OCI-LY1 (cell line): ENCODE results near the gene EIPR1.

Source experiments
- H2AFZ ChIP-seq: fragments of 200-600 bp; sonication (generic), shearing (Covaris generic); 2 replicates; pipeline ENCODE4 v1.6.0; 2014; ENCODE audit warnings: antibody characterized with exemption, mild to moderate bottlenecking, low read length
- H3F3A ChIP-seq: fragments of 200-600 bp; sonication (generic), shearing (Covaris generic); 2 replicates; pipeline ENCODE4 v1.6.0; 2014; ENCODE audit warnings: mild to moderate bottlenecking, antibody characterized with exemption, low read length, moderate library complexity; ENCODE audit not compliant: insufficient read depth
- H3K27ac ChIP-seq: fragments of 200-600 bp; sonication (generic); 2 replicates; pipeline ENCODE4 v1.5.1; 2014; ENCODE audit warnings: low read length, mixed run types, mild to moderate bottlenecking, low read depth; ENCODE audit not compliant: poor library complexity, severe bottlenecking
- H3K27me3 ChIP-seq: fragments of 200-600 bp; sonication (generic); 2 replicates; pipeline ENCODE4 v1.6.0; 2014; ENCODE audit warnings: antibody characterized with exemption, mild to moderate bottlenecking, low read length, moderate library complexity; ENCODE audit not compliant: insufficient read depth
- H3K36me3 ChIP-seq: fragments of 200-600 bp; sonication (generic); 2 replicates; pipeline ENCODE4 v1.6.1; 2014; ENCODE audit warnings: mild to moderate bottlenecking, antibody characterized with exemption, low read length, moderate library complexity, mixed read lengths; ENCODE audit not compliant: insufficient read depth
- H3K4me1 ChIP-seq: fragments of 200-600 bp; sonication (generic); 2 replicates; pipeline ENCODE4 v1.5.1; 2014; ENCODE audit warnings: mild to moderate bottlenecking, low read length, moderate library complexity; ENCODE audit not compliant: insufficient read depth, severe bottlenecking
- H3K4me2 ChIP-seq: fragments of 200-600 bp; sonication (generic), shearing (Covaris generic); 2 replicates; pipeline ENCODE4 v1.6.1; 2014; ENCODE audit warnings: low read length
- H3K4me3 ChIP-seq: fragments of 200-600 bp; sonication (generic); 2 replicates; pipeline ENCODE4 v1.5.1; 2014; ENCODE audit warnings: low read length, low read depth, mild to moderate bottlenecking, mixed read lengths; ENCODE audit not compliant: poor library complexity, severe bottlenecking
- H3K79me2 ChIP-seq: fragments of 200-600 bp; shearing (Covaris generic); 2 replicates; pipeline ENCODE4 v1.6.1; 2016; ENCODE audit warnings: mixed run types, low read length, mixed read lengths; ENCODE audit not compliant: insufficient read depth
- H3K9ac ChIP-seq: fragments of 200-600 bp; sonication (generic), shearing (Covaris generic); 2 replicates; pipeline ENCODE4 v1.6.1; 2014; ENCODE audit warnings: mild to moderate bottlenecking, low read length, mixed read lengths
- H3K9me2 ChIP-seq: fragments of 200-600 bp; sonication (generic), shearing (Covaris generic); 2 replicates; pipeline ENCODE4 v1.6.1; 2014; ENCODE audit warnings: low read depth, mild to moderate bottlenecking, low read length, mixed read lengths
- H3K9me3 ChIP-seq: fragments of 200-600 bp; shearing (Covaris generic); 2 replicates; pipeline ENCODE4 v1.6.1; 2014; ENCODE audit warnings: low read length, mixed read lengths
- H4K20me1 ChIP-seq: fragments of 200-600 bp; sonication (generic), shearing (Covaris generic); 2 replicates; pipeline ENCODE4 v1.6.0; 2016; ENCODE audit warnings: mild to moderate bottlenecking, low read length; ENCODE audit not compliant: insufficient read depth
- EZH2 ChIP-seq: fragments of 200-600 bp; sonication (generic), shearing (Covaris generic); IDR thresholded peaks from 2 replicates; pipeline ENCODE4 v1.8.0; 2017; ENCODE audit warnings: borderline replicate concordance, mixed run types, mild to moderate bottlenecking, antibody characterized with exemption, low read length, moderate library complexity, mixed read lengths
- TF ChIP-seq, protein P1 (sequence below): fragments of 200-600 bp; sonication (generic), shearing (Covaris generic); IDR thresholded peaks from 2 replicates; pipeline ENCODE4 v1.5.1; 2017; ENCODE audit warnings: mild to moderate bottlenecking, antibody characterized with exemption, low read length, moderate library complexity, mixed read lengths

Gene EIPR1

DNA sequence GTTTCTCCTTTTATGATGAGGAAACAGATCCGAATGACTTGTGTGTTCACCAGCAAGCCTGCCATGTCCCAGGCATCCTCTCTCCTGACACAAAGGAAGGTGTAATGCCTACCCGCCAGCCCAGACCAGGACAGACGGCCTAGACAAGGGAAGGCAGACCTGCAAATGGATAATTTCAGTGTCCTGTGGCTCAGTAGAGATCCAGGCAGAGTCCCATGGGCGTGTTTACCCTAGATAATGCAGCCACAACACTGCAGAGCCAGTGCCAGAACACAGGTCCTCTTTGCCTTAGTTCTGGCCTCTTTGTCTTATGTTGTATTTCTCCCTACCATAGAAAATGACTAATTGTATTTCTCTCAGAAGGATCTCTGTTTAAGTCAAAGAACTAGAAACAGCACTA, 14.6 kb upstream of the EIPR1 start:
- H3K9ac ChIP-seq: no peak overlapping the region
- H3K27ac ChIP-seq: no peak overlapping the region
- H3K79me2 ChIP-seq: no peaks in the 10 kb centered on the region; the same call in 1 of the 2 replicates
- no peak overlapping the region for H2AFZ ChIP-seq
- no peaks in the 10 kb centered on the region for H3K9me2 ChIP-seq
- H3K36me3 ChIP-seq: peaks cover 97% of the 10 kb centered on the region
- H3K9me3 ChIP-seq: peaks cover 24% of the 10 kb centered on the region
- no peaks in the 10 kb centered on the region for H3F3A ChIP-seq
- no peaks in the 10 kb centered on the region for H4K20me1 ChIP-seq
- H3K4me2 ChIP-seq: no peak overlapping the region
- no peaks in the 10 kb centered on the region for H3K27me3 ChIP-seq
- no peaks in the 10 kb centered on the region for H3K4me1 ChIP-seq
- TF ChIP-seq EZH2: no peak
- TF ChIP-seq, protein P1, sequence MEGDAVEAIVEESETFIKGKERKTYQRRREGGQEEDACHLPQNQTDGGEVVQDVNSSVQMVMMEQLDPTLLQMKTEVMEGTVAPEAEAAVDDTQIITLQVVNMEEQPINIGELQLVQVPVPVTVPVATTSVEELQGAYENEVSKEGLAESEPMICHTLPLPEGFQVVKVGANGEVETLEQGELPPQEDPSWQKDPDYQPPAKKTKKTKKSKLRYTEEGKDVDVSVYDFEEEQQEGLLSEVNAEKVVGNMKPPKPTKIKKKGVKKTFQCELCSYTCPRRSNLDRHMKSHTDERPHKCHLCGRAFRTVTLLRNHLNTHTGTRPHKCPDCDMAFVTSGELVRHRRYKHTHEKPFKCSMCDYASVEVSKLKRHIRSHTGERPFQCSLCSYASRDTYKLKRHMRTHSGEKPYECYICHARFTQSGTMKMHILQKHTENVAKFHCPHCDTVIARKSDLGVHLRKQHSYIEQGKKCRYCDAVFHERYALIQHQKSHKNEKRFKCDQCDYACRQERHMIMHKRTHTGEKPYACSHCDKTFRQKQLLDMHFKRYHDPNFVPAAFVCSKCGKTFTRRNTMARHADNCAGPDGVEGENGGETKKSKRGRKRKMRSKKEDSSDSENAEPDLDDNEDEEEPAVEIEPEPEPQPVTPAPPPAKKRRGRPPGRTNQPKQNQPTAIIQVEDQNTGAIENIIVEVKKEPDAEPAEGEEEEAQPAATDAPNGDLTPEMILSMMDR: no peak
- no peak overlapping the region for H3K4me3 ChIP-seq

DNA sequence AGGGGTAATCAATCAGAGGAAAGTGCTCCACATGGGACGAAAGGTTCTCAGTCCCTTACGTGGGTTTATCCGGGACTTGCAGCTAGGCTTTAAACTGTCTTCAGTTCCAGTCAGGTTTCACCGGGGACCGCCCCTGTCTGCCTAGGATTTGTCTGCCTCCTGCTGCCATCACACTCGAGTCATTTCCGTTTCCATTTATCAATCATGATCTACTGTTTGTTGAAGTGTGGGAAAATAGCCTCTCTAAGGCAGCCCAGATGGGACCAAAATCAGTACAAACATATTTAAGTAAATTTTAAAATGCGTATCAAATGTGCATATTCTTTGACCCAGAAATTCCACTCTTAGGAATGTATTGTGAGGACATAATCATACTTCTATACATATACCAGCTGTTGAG, 12.4 kb upstream of the EIPR1 start:
- Histone ChIP-seq H3K27ac (no peak overlapping the region), H3F3A (no peaks in the 10 kb centered on the region), H3K9ac (no peak overlapping the region), H2AFZ (no peak overlapping the region), H3K27me3 (no peaks in the 10 kb centered on the region), H3K4me2 (no peak overlapping the region), H3K4me1 (no peaks in the 10 kb centered on the region), H3K4me3 (no peak overlapping the region), H4K20me1 (no peaks in the 10 kb centered on the region), H3K79me2 (0 out of 2 replicates have a peak, but pooled peaks cover 1% of the 10 kb centered on the region), H3K9me3 (peaks cover 9% of the 10 kb centered on the region), H3K9me2 (no peaks in the 10 kb centered on the region), H3K36me3 (peaks cover 94% of the 10 kb centered on the region)
- TF ChIP-seq EZH2: no peak
- TF ChIP-seq, protein P1: no peak

- Histone ChIP-seq H3K27ac (no peak overlapping the region), H3F3A (no peaks in the 10 kb centered on the region), H3K4me2 (no peak overlapping the region), H3K9me2 (no peaks in the 10 kb centered on the region), H3K27me3 (no peaks in the 10 kb centered on the region), H3K79me2 (peaks cover 10% of the 10 kb centered on the region; the same call in 1 of the 2 replicates), H4K20me1 (no peaks in the 10 kb centered on the region), H2AFZ (no peak overlapping the region), H3K9me3 (0 out of 2 replicates have a peak, but pooled peaks cover 4% of the 10 kb centered on the region), H3K4me3 (no peak overlapping the region), H3K36me3 (peaks cover 92% of the 10 kb centered on the region), H3K9ac (no peak overlapping the region), H3K4me1 (no peaks in the 10 kb centered on the region)
- TF ChIP-seq, protein P1: no peak
- no peak for TF ChIP-seq EZH2
Observed at GRCh38 chr2:3389193-3389592, 11.6 kb upstream of the EIPR1 start.
